22Rv1 (cell line): ENCODE data around the gene ACYP2.

Experiments
- ZFX ChIP-seq: fragments of 450-650 bp; IDR thresholded peaks from 2 replicates; pipeline ENCODE4 v1.6.1; 2017; ENCODE audit warnings: antibody characterized with exemption, borderline replicate concordance
- TF ChIP-seq, protein P1 (sequence below): fragments of 450-650 bp; IDR thresholded peaks from 2 replicates; pipeline ENCODE4 v1.5.1; 2017; ENCODE audit warnings: mild to moderate bottlenecking

- TF ChIP-seq, protein P1, sequence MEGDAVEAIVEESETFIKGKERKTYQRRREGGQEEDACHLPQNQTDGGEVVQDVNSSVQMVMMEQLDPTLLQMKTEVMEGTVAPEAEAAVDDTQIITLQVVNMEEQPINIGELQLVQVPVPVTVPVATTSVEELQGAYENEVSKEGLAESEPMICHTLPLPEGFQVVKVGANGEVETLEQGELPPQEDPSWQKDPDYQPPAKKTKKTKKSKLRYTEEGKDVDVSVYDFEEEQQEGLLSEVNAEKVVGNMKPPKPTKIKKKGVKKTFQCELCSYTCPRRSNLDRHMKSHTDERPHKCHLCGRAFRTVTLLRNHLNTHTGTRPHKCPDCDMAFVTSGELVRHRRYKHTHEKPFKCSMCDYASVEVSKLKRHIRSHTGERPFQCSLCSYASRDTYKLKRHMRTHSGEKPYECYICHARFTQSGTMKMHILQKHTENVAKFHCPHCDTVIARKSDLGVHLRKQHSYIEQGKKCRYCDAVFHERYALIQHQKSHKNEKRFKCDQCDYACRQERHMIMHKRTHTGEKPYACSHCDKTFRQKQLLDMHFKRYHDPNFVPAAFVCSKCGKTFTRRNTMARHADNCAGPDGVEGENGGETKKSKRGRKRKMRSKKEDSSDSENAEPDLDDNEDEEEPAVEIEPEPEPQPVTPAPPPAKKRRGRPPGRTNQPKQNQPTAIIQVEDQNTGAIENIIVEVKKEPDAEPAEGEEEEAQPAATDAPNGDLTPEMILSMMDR, result no peak
- no peak for TF ChIP-seq ZFX
Measured at GRCh38 chr2:54348646-54349045, 233.2 kb downstream of the ACYP2 start.
